Right lobe of liver (tissue), 6 donors: ENCODE results near the gene MAPK8. TPM values are rescaled to one million over a fixed set of nuclear protein-coding genes. Genes with fewer than 3 reads are reported as not detected.

Experiments used
- ATAC-seq, 4 donors: fragments of 200-7000 bp; cut with Tn5 transposase; one replicate each; pipeline ENCODE4 v1.9.1; 2020; ENCODE audit warnings: mild to moderate bottlenecking in 4 of 4, moderate library complexity in 4 of 4
- DNase-seq, 3 donors: peaks; one replicate each; pipeline ENCODE4 v3.0.0-alpha.2; 2020
- H3K27ac ChIP-seq, 3 donors: fragments of 200-600 bp; one replicate each; pipeline ENCODE4 v1.8.0; 2022
- H3K27me3 ChIP-seq, 2 donors: fragments of 200-600 bp; one replicate each; pipeline ENCODE4 v1.8.0; 2022
- H3K36me3 ChIP-seq, 4 donors: fragments of 200-600 bp; sonication (generic) in 1 of 4; one replicate each; pipeline versions ENCODE4 v1.5.1 to v1.8.0; 2017 to 2022; ENCODE audit warnings: control low read depth in 1 of 4
- H3K4me1 ChIP-seq, 4 donors: fragments of 200-600 bp; sonication (generic) in 1 of 4; one replicate each; pipeline versions ENCODE4 v1.5.1 to v1.8.0; 2017 to 2022; ENCODE audit warnings: control low read depth in 1 of 4
- H3K4me3 ChIP-seq, 3 donors: fragments of 200-600 bp; one replicate each; pipeline ENCODE4 v1.8.0; 2022
- H3K9me3 ChIP-seq, 4 donors: fragments of 200-600 bp; sonication (generic) in 1 of 4; one replicate each; pipeline versions ENCODE4 v1.5.1 to v1.8.0; 2017 to 2022; ENCODE audit warnings: control low read depth in 1 of 4
- CTCF ChIP-seq, 4 donors: fragments of 200-600 bp in 3 of 4; fragments of 450-650 bp in 1 of 4; IDR thresholded peaks; one replicate each; pipeline versions ENCODE4 v1.5.1 to v1.8.0; 2016 to 2022; ENCODE audit warnings: antibody characterized with exemption in 4 of 4, mild to moderate bottlenecking in 2 of 4
- POLR2A ChIP-seq: fragments of 450-650 bp; IDR thresholded peaks from one replicate; pipeline ENCODE4 v1.6.1; 2017; ENCODE audit warnings: antibody characterized with exemption, mild to moderate bottlenecking
- WGBS: methylation state at CpG from one replicate; pipeline ENCODE4 v1.1.6; 2018; ENCODE audit warnings: low coverage, low lambda C conversion rate; ENCODE audit not compliant: insufficient coverage; ENCODE audit errors: missing lambda C conversion rate; 5-methylcytosine and 5-hydroxymethylcytosine counted together
- intact Hi-C, 2 donors: fragments of 100-400 bp; cut with DNase I; formaldehyde crosslinking; loops; one replicate each; pipeline versions ENCODE4 v1.11.2 to v1.14.1; 2022
- total RNA-seq, 6 experiments: library from RNA; depleted of rRNA in 2 of 6; stranded (reverse); fragments of >200 nt in 2 of 6; fragmentation: NEBNext Ultra II Directional in 3 of 6; extraction: Animal tissue kit (Norgen Biotek cat#: 25700) in 3 of 6; gene quantifications; one replicate each; pipeline versions ENCODE4 v1.1.0 to v1.2.4, GENCODE V29; 2016 to 2023
- donor health status: DM: no; HTN: yes; CAD: no.
- donor health status: DM: no; HTN: no; CAD: no.
- donor health status: DM: no; HTN: no; CAD: no.
- donor health status: DM: no; HTN: yes; CAD: no.
- donor health status: DM: no; HTN: yes; CAD: no.

Gene MAPK8
- total RNA-seq, 6 experiments from 2014 or later, result 19.1 to 31.6 (median 27.6) TPM

GRCh38 chr10:48470115-48470892 is 163.8 kb downstream of the MAPK8 start:
- Histone ChIP-seq H3K27ac (no peak overlapping the region), H3K27me3 (no peaks in the 10 kb centered on the region), H3K9me3 (no peaks in the 10 kb centered on the region), H3K36me3 (no peaks in the 10 kb centered on the region), H3K4me3 (no peak overlapping the region), H3K4me1 (no peaks in the 10 kb centered on the region)
- DNase-seq (peak in 1 of 3 donors; percentile 39), ATAC-seq (peak; percentile 26 to 82 (median 40))
- WGBS, result no CpG with 5 or more reads among the region's 5 CpGs
- intact Hi-C loops, result no loop called here
- no peak for TF ChIP-seq POLR2A
- no peak for TF ChIP-seq CTCF (IDR thresholded peaks at IDR 0.05)

- no peaks in the 10 kb centered on the region for H3K36me3 ChIP-seq
- TF ChIP-seq POLR2A (no peak), CTCF (IDR thresholded peaks at IDR 0.05) (no peak)
- no peak overlapping the region for H3K27ac ChIP-seq
- ATAC-seq, result no peak
- H3K4me1 ChIP-seq, result no peaks in the 10 kb centered on the region
- no peaks in the 10 kb centered on the region for H3K27me3 ChIP-seq
- no peaks in the 10 kb centered on the region for H3K9me3 ChIP-seq
- 58% methylated on average over 2 of the region's 8 CpGs for WGBS
- no peak overlapping the region for H3K4me3 ChIP-seq
- intact Hi-C loops, result no loop called here
- peak in 1 of 3 donors; percentile 33 for DNase-seq
Observed at GRCh38 chr10:48470893-48471805, 164.7 kb downstream of the MAPK8 start.

GRCh38 chr10:48472501-48473069 is 166.1 kb downstream of the MAPK8 start:
- no peak overlapping the region for H3K27ac ChIP-seq
- H3K4me3 ChIP-seq, result no peak overlapping the region
- H3K4me1 ChIP-seq, result no peaks in the 10 kb centered on the region
- no peaks in the 10 kb centered on the region for H3K36me3 ChIP-seq
- TF ChIP-seq CTCF (IDR thresholded peaks at IDR 0.05), result no peak
- TF ChIP-seq POLR2A, result no peak
- ATAC-seq, result no peak
- WGBS, result 47% methylated on average over 3 of the region's 3 CpGs
- no peaks in the 10 kb centered on the region for H3K9me3 ChIP-seq
- no peaks in the 10 kb centered on the region for H3K27me3 ChIP-seq
- no peak for DNase-seq
- intact Hi-C loops, result no loop called here

GRCh38 chr10:48473704-48474103 is 167.2 kb downstream of the MAPK8 start:
- 83% methylated on average over 5 of the region's 5 CpGs for WGBS
- no peaks in the 10 kb centered on the region for H3K9me3 ChIP-seq
- no peaks in the 10 kb centered on the region for H3K4me1 ChIP-seq
- TF ChIP-seq POLR2A (no peak), CTCF (IDR thresholded peaks at IDR 0.05) (no peak)
- peak in 1 of 3 donors; percentile 36 for DNase-seq
- intact Hi-C loops, result no loop called here
- H3K36me3 ChIP-seq, result no peaks in the 10 kb centered on the region
- no peaks in the 10 kb centered on the region for H3K27me3 ChIP-seq
- ATAC-seq, result no peak
- H3K4me3 ChIP-seq, result no peak overlapping the region
- H3K27ac ChIP-seq, result no peak overlapping the region
